GM12875 (cell line): Measurements from ENCODE around the gene GPI.

Experiments used
- H3K4me3 ChIP-seq: one replicate; pipeline ENCODE4 v1.5.1; 2011; ENCODE audit warnings: low read depth, low read length, control low read depth
- CTCF ChIP-seq: IDR thresholded peaks from 2 replicates; pipeline ENCODE4 v1.5.1; 2011; ENCODE audit warnings: low read depth, mild to moderate bottlenecking, control low read depth, inconsistent platforms, low read length, moderate library complexity, borderline replicate concordance; ENCODE audit not compliant: insufficient read depth

GPI gene

GRCh38 chr19:34431681-34432402, 66.8 kb downstream of the GPI start:
- TF ChIP-seq CTCF, result no peak
- no peak overlapping the region for H3K4me3 ChIP-seq

- no peak for TF ChIP-seq CTCF
- H3K4me3 ChIP-seq, result no peak overlapping the region
Measured at GRCh38 chr19:34432797-34433196, 67.8 kb downstream of the GPI start.

- H3K4me3 ChIP-seq, result no peak overlapping the region
- TF ChIP-seq CTCF, result no peak
Measured at GRCh38 chr19:34436716-34437115, 71.7 kb downstream of the GPI start.

DNA sequence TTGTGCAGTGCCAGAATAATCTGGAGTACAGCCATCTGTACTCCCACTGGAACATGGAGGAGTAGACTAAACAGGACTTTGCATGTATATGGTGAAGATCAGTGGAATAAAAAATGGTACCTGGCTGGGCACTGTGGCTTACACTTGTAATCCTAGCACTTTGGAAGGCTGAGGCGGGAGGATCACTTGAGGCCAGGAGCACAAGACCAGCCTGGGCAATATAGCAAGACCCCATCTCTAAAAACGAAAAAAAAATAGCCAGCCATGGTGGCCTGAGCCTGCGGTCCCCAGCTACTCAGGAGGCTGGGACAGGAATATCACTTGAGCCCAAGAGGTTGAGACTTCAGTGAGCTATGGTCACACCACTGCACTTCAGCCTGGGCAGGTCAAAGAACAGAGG, 83.2 kb downstream of the GPI start:
- H3K4me3 ChIP-seq, result no peak overlapping the region
- no peak for TF ChIP-seq CTCF
